Measurements from ENCODE around the gene ROR1. TPM values are rescaled to one million over a fixed set of nuclear protein-coding genes. Genes with fewer than 3 reads are reported as not detected.
A peak's percentile ranks its signal among the peaks of the same experiment; 100 is the strongest.

ROR1 gene
- total and polyA plus RNA-seq, 10 of the 15 experiments (the other 5 are each of a cell fraction or from before 2014, with no cell fraction given) = 0.02 to 0.08 (median 0.05) TPM; not detected in 6

- Histone ChIP-seq H3K4me1 (ENCODE audit: control insufficient read depth, insufficient read depth, low read length) (no peaks in the 10 kb centered on the region), H2AFZ (ENCODE audit: control insufficient read depth, low read depth, low read length) (no peak overlapping the region), H3K4me3 (no peak overlapping the region), H3K9me3 (replicated peaks; ENCODE audit: control insufficient read depth, insufficient read depth, low read length) (no peaks in the 10 kb centered on the region), H4K20me1 (ENCODE audit: control insufficient read depth, insufficient read depth) (no peaks in the 10 kb centered on the region), H3K9ac (ENCODE audit: control insufficient read depth, insufficient read depth, low read length) (no peak overlapping the region), H3K27me3 (replicated peaks in 1 of 2; ENCODE audit: control insufficient read depth in 2 of 2, insufficient read depth in 2 of 2, low read length in 1 of 2) (no peaks in the 10 kb centered on the region; a peak in 1 of 4 replicates), H3K79me2 (ENCODE audit: control insufficient read depth, insufficient read depth, low read length) (no peaks in the 10 kb centered on the region), H3K4me2 (ENCODE audit: control insufficient read depth, insufficient read depth) (no peak overlapping the region), H3K27ac (ENCODE audit: control insufficient read depth, insufficient read depth) (no peak overlapping the region), H3K36me3 (ENCODE audit: control insufficient read depth in 2 of 2, insufficient read depth in 2 of 2, low read length in 1 of 2) (no peaks in the 10 kb centered on the region)
- ChIA-PET RAD21 (ENCODE audit: unreplicated experiment) (no interaction called here), CTCF (interaction anchor here (1.1 kb wide), 1 partner anchor 125 kb away, joined by 3 read pairs; no protein-coding TSS in a partner anchor), SMC1A (ENCODE audit: uncharacterized antibody, unreplicated experiment) (no interaction called here), POLR2A (no interaction called here)
- 56% methylated on average over 4 of the region's 4 CpGs for whole genome bisulfite sequencing (ENCODE audit: insufficient coverage, insufficient replicate concordance, low lambda C conversion rate, missing lambda C conversion rate)
- no TSS peak for BruUV-seq (replicated peaks)
- TF ChIP-seq BRCA1 (IDR thresholded peaks at IDR 0.05; ENCODE audit: low read depth, low read length) (no peak), GABPA (IDR thresholded peaks at IDR 0.05; ENCODE audit: low read depth) (no peak)
- in situ Hi-C loops (cut with MboI) = no loop called here
- FAIRE-seq (no peak), DNase-seq (ENCODE audit: low read depth, low spot score) (no peak), ATAC-seq (no peak)
- intact Hi-C loops (cut with micrococcal nuclease; ENCODE audit: unreplicated experiment) = no loop called here
Observed at GRCh38 chr1:64013395-64013794, 239.6 kb downstream of the ROR1 start.

GRCh38 chr1:64019818-64020217, 246.0 kb downstream of the ROR1 start:
- in situ Hi-C loops (cut with MboI) = no loop called here

More at GRCh38 chr1:64019818-64020217, 246.0 kb downstream of the ROR1 start:
- no TSS peak for BruUV-seq (replicated peaks)
- no peak overlapping the region for H3K4me3 ChIP-seq
- no peaks in the 10 kb centered on the region; a peak in 1 of 4 replicates for H3K27me3 ChIP-seq (replicated peaks in 1 of 2; ENCODE audit: control insufficient read depth in 2 of 2, insufficient read depth in 2 of 2, low read length in 1 of 2)
- ChIA-PET CTCF (interaction anchor here (0.6 kb wide), 1 partner anchor 328 kb away, joined by 5 read pairs; no protein-coding TSS in a partner anchor), POLR2A (no interaction called here), RAD21 (ENCODE audit: unreplicated experiment) (interaction anchor here (1.4 kb wide), 1 partner anchor 154 kb away, joined by 3 read pairs; no protein-coding TSS in a partner anchor), SMC1A (ENCODE audit: uncharacterized antibody, unreplicated experiment) (interaction anchor here (0.7 to 1.5 kb wide), 2 partner anchors 24 to 117 kb away, joined by 3 read pairs; no protein-coding TSS in a partner anchor)
- no peak overlapping the region for H3K27ac ChIP-seq (ENCODE audit: control insufficient read depth, insufficient read depth)
- DNase-seq (ENCODE audit: low read depth, low spot score) (peak; percentile 3), FAIRE-seq (peak; percentile 7), ATAC-seq (peak; percentile 75)
- intact Hi-C loops (cut with micrococcal nuclease; ENCODE audit: unreplicated experiment) = no loop called here
- 24% methylated on average over 2 of the region's 2 CpGs for WGBS (ENCODE audit: insufficient coverage, insufficient replicate concordance, low lambda C conversion rate, missing lambda C conversion rate)
- H2AFZ ChIP-seq (ENCODE audit: control insufficient read depth, low read depth, low read length) = peak overlapping the region; percentile 66
- no peaks in the 10 kb centered on the region for H3K36me3 ChIP-seq (ENCODE audit: control insufficient read depth in 2 of 2, insufficient read depth in 2 of 2, low read length in 1 of 2)
- no peaks in the 10 kb centered on the region for H4K20me1 ChIP-seq (ENCODE audit: control insufficient read depth, insufficient read depth)
- TF ChIP-seq TCF3 (IDR thresholded peaks at IDR 0.05; ENCODE audit: borderline replicate concordance, insufficient read depth, low read depth, low read length) (no peak), BHLHE40 (IDR thresholded peaks at IDR 0.05; ENCODE audit: borderline replicate concordance in 1 of 2, low read depth in 2 of 2, low read length in 1 of 2) (peak in 1 of 2 experiments; percentile 64; a peak in 1 of 4 replicates), USF2 (IDR thresholded peaks at IDR 0.05; ENCODE audit: borderline replicate concordance, low read depth, low read length) (peak; percentile 49; the same call in 1 of the 2 replicates), RAD51 (IDR thresholded peaks at IDR 0.05) (peak; percentile 97), YBX1 (IDR thresholded peaks at IDR 0.05) (no peak), USF1 (IDR thresholded peaks at IDR 0.05; ENCODE audit: borderline replicate concordance, extremely low read length, insufficient read depth, low read depth, low read length) (peak; percentile 55), ATF3 (IDR thresholded peaks at IDR 0.05; ENCODE audit: borderline replicate concordance, extremely low read depth, low read depth, low read length) (0 out of 2 replicates have a peak, but pooled peaks have one; percentile 35)
- no peaks in the 10 kb centered on the region for H3K9me3 ChIP-seq (replicated peaks; ENCODE audit: control insufficient read depth, insufficient read depth, low read length)
- no peak overlapping the region for H3K9ac ChIP-seq (ENCODE audit: control insufficient read depth, insufficient read depth, low read length)
- no peaks in the 10 kb centered on the region for H3K4me1 ChIP-seq (ENCODE audit: control insufficient read depth, insufficient read depth, low read length)
- no peak overlapping the region; the same call in 1 of the 2 replicates for H3K4me2 ChIP-seq (ENCODE audit: control insufficient read depth, insufficient read depth)
- no peaks in the 10 kb centered on the region for H3K79me2 ChIP-seq (ENCODE audit: control insufficient read depth, insufficient read depth, low read length)
